COLO668 (cell line): ENCODE data around the gene NDOR1.
A peak's percentile ranks its signal among the peaks of the same experiment; 100 is the strongest.
"Not testable (repeated sequence)": the region's sequence is repeated elsewhere in the genome, so short reads cannot be mapped to it uniquely, and the experiment has no call there.

ENCODE experiments used
- DNase-seq: peaks from one replicate; lab custom pipeline; 2025; ENCODE audit not compliant: unreplicated experiment; lab: John Stamatoyannopoulos, UW

Gene NDOR1

DNA sequence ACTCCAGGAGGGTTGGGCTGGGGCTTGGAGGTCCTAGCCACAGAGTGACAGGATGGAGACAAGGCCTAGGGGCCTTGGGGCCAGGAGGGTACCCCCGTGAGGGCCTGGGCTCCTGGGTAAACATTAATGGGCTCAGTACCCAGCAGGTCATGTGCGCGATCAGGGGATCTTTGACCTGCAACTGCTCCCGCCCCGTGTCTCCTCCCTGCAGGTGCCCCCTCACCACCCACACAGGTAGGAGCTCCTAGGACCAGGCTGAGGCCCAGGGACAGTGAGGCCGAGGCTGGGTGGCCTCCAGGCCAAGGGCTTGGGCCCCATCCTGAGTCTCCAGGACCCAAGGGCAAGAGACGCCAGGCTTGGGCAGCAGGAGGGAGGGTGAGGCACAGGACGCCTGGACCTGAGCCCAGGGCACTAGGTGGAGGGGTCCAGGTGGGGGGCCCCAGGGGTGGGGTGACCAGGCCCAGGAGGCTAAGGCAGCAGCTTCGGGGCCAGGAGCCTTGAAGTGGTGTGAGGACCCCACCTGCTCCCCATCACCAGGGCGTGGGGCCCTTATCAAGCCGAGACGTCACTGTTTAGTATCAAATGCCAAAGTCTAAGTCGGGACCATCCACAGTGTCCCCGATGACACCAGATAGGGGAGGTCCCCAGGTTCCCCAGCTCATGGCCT is 25.3 kb downstream of the NDOR1 start, which contains the start of gene SLC34A3:
TSS of gene SLC34A3 (plus strand) at position 197 of the 667 bp plus-strand sequence. CDS start 802 bp downstream, outside the sequence.
- no peak for DNase-seq

DNA sequence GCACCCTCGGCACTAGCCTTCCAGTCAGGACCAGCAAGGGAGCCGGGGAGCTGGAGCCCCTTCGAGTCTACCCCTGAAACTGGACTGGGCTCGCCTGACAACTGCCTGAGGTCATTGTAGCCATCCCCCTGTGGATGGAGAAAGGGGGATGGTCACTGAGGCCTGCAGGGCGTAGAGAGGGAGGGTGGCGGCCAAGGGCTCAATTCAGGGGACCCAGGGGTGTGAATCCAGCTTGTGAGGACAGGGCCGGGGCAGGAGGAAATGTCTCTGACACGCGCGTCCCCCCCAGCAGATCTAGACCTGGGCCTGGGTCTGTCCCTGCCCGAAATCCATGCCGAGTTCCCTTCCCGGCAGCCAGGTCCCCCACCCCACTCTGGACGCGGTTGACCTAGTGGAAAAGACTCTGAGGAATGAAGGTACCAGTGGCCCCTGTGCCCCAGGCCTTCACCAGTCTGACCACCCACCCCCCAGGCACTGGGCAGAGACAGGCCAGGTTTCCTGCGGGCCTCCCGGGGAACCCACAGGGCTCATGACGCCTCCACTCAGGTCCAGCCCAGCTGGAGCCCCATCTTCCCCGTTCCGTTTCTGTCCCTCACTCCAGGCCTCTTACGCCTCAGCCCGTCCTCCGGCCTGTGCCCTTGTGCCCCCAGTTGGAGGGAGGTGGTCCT is 26.0 kb downstream of the NDOR1 start:
- no peak for DNase-seq

DNA sequence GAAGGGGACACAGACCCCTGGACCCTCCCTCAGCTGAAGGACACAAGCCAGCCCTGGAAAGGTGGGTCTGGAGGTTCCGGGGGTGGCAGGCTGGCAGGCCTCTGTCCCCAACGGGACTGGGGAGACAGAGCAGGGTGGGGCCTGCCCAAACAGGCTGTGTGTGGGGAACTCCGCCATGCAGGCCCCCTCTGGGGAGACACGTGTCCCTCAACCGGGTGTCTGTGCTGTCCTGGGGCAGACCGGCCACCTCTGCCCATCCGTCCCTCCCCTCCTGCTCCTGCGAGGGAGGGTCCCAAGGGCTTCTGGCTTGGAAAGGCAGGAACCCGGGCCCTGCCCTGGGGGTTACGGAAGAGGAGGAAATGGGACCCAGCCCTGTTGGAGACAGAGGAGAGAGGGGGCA is 26.6 kb downstream of the NDOR1 start:
- no peak for DNase-seq

- DNase-seq, result no peak
Observed at GRCh38 chr9:137232510-137232909, 27.0 kb downstream of the NDOR1 start.

DNA sequence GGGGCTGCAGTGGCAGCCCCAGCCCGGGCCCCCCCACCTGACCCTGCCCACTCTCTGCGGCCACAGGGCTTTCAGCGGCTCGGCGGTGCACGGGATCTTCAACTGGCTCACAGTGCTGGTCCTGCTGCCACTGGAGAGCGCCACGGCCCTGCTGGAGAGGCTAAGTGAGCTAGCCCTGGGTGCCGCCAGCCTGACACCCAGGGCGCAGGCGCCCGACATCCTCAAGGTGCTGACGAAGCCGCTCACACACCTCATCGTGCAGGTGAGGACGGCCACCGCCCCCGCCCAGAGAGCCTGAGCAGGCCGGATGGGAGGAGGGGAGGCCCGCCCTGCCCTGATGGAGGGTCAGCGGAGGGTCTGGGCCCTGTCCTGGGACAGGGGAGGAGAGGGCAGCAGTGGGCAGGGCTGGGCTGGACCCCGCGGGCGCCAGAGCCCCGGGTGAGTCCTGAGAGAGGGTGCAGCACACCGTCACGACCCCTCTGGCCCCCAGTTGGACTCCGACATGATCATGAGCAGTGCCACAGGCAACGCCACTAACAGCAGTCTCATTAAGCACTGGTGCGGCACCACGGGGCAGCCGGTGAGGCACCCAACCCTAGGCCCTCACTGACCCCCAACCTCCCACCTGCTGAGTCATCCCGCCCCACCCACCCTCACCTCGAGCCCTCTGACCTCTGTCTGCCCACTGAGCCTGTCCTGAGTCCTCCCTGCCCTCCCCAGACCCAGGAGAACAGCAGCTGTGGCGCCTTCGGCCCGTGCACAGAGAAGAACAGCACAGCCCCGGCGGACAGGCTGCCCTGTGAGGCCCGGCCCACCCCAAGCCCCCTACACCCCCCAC is 27.9 kb downstream of the NDOR1 start:
- DNase-seq, result peak; percentile 63

GRCh38 chr9:137234055-137234697 is 28.7 kb downstream of the NDOR1 start:
- peak; percentile 64 for DNase-seq

GRCh38 chr9:137234758-137235423 is 29.4 kb downstream of the NDOR1 start:
- no peak for DNase-seq

DNA sequence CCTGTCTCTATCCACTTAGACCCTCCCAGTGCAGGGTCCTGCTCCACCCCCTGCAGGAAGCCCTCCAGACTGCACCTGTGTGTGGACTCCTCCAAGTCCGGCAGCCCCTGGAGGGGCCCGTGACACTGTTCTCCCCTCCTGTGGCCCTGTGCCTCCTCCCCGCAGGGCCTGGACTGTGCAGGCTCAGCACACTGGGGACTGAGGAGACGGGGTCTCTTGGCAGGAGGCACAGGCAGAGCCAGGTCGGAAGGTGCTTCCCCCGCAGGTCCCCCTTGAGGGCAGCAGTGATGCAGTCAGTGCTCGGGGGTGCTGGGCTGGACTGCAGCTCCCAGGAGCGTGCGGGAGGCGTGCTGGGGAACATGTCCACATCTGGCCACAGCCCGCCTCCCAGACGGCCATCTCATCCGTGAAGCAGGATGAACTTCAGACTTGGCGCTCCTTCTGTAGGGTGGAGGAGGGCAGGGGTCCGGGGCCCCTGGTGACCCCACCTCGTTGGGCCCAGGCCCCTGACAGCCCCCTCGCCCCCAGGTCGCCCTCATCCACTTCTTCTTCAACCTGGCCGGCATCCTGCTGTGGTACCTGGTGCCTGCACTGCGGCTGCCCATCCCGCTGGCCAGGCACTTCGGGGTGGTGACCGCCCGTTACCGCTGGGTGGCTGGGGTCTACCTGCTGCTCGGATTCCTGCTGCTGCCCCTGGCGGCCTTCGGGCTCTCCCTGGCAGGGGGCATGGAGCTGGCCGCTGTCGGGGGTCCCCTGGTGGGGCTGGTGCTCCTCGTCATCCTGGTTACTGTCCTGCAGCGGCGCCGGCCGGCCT is 30.1 kb downstream of the NDOR1 start:
- no peak for DNase-seq

- peak; percentile 95 for DNase-seq
Observed at GRCh38 chr9:137236238-137236935, 30.9 kb downstream of the NDOR1 start.

GRCh38 chr9:137236936-137237421 is 31.5 kb downstream of the NDOR1 start:
- peak; percentile 81 for DNase-seq

GRCh38 chr9:137237759-137238726 is 32.5 kb downstream of the NDOR1 start:
- DNase-seq, result peak; percentile 94

GRCh38 chr9:137239541-137240200 is 34.2 kb downstream of the NDOR1 start:
- DNase-seq, result not testable (repeated sequence)

- DNase-seq, result peak; percentile 91
Observed at GRCh38 chr9:137240318-137240840, 34.9 kb downstream of the NDOR1 start.

- peak; percentile 99 for DNase-seq
Observed at GRCh38 chr9:137240841-137241489, 35.5 kb downstream of the NDOR1 start, which contains the start of gene TUBB4B. Gene TUBB4B, plus strand, starts transcription at chr9:137241287. Its CDS starts 74 bp downstream, at chr9:137241361.

DNA sequence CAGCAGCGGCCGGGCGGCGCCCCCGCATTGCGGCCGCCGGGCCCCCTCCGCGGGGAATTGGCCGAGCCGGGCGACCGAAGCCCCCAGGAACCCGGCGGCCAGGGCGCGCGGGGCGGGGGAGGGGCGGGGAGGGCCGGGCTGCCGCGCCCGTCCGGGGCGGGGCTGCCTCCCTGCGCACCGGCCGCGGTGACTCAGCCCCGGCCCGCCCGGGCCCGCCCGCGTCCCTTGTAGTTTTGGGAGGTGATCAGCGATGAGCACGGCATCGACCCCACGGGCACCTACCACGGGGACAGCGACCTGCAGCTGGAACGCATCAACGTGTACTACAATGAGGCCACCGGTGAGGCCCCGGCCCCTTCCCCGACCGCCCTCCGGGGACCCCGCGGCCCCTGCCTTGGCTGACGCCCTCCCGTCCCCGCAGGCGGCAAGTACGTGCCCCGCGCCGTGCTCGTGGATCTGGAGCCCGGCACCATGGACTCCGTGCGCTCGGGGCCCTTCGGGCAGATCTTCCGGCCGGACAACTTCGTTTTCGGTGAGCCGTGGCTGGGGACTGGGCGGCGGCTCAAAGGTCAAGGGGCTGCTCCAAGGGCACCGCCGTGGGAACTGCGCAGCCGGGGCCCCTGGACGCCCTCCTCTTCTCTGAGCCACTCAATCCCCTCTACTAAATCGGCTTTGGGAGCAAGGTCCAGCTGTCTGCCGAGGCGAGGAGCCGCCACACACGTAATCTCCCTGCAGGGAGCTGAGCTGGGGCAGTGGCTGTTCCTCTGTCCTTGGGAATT is 36.2 kb downstream of the NDOR1 start:
- DNase-seq, result peak; percentile 68
